SK-N-SH (cell line): ENCODE data around the gene SHB. TPM values are rescaled to one million over a fixed set of nuclear protein-coding genes. Genes with fewer than 3 reads are reported as not detected.

Experiments
- CTCF ChIA-PET: fragments of 300-600, 350-600 bp; formaldehyde crosslinking; extraction: SDS; loops from one replicate; lab custom pipeline; 2021; lab: Yijun Ruan, JAX
- POLR2A ChIA-PET: fragments of 350-600 bp; sonication (Branson Sonifier 250); formaldehyde crosslinking; extraction: SDS; loops from one replicate; lab custom pipeline; 2020; ENCODE audit warnings: antibody characterized with exemption, inconsistent platforms; lab: Yijun Ruan, JAX
- DNase-seq: peaks from one replicate; pipeline ENCODE4 v3.0.0; 2012
- H2AFZ ChIP-seq: fragments of 200-600 bp; sonication (generic); 2 replicates; pipeline ENCODE4 v1.8.1; 2016; ENCODE audit warnings: antibody characterized with exemption, mild to moderate bottlenecking, low read depth
- H3F3A ChIP-seq: fragments of 200-600 bp; sonication (generic); replicated peaks from 2 replicates; pipeline ENCODE3; 2016; ENCODE audit warnings: antibody characterized with exemption, mild to moderate bottlenecking; ENCODE audit not compliant: insufficient read depth
- H3K27ac ChIP-seq, 2 experiments: fragments of 200-500 bp in 1 of 2; fragments of 200-600 bp in 1 of 2; sonication (Bioruptor generic) in 1 of 2; sonication (generic), shearing (Covaris generic) in 1 of 2; 2 replicates each; pipeline versions ENCODE4 v1.5.1 to v1.6.1; 2014 to 2016; ENCODE audit warnings: low read depth in 2 of 2, inconsistent platforms in 1 of 2, low read length in 1 of 2, mild to moderate bottlenecking in 1 of 2, mixed read lengths in 1 of 2
- H3K27me3 ChIP-seq: fragments of 200-600 bp; sonication (generic), shearing (Covaris generic); 2 replicates; pipeline ENCODE4 v1.6.1; 2016; ENCODE audit warnings: mixed run types; ENCODE audit not compliant: insufficient read depth
- H3K36me3 ChIP-seq, 2 experiments: fragments of 200-500 bp in 1 of 2; fragments of 200-600 bp in 1 of 2; sonication (Bioruptor generic) in 1 of 2; sonication (generic) in 1 of 2; replicated peaks in 1 of 2; 2 replicates each; pipeline versions ENCODE3 to v1.5.1; 2014 to 2016; ENCODE audit warnings: low read length in 1 of 2, mild to moderate bottlenecking in 1 of 2; ENCODE audit not compliant: insufficient read depth in 2 of 2, control insufficient read depth in 1 of 2
- H3K4me1 ChIP-seq, 2 experiments: fragments of 200-500 bp in 1 of 2; fragments of 200-600 bp in 1 of 2; sonication (Bioruptor generic) in 1 of 2; sonication (generic), shearing (Covaris generic) in 1 of 2; 2 replicates each; pipeline versions ENCODE4 v1.5.1 to v1.6.1; 2014 to 2016; ENCODE audit warnings: low read depth in 1 of 2, low read length in 1 of 2, mixed run types in 1 of 2; ENCODE audit not compliant: insufficient read depth in 2 of 2, control insufficient read depth in 1 of 2
- H3K4me2 ChIP-seq: fragments of 200-600 bp; sonication (generic), shearing (Covaris generic); 2 replicates; pipeline ENCODE4 v1.6.1; 2017; ENCODE audit warnings: mixed run types
- H3K4me3 ChIP-seq, 2 experiments: fragments of 200-500 bp in 1 of 2; fragments of 200-600 bp in 1 of 2; sonication (Bioruptor generic) in 1 of 2; sonication (generic), shearing (Covaris generic) in 1 of 2; 2 replicates each; pipeline versions ENCODE4 v1.5.1 to v1.8.1; 2014 to 2016; ENCODE audit warnings: low read depth in 2 of 2, inconsistent platforms in 1 of 2, low read length in 1 of 2, mild to moderate bottlenecking in 1 of 2, mixed read lengths in 1 of 2, moderate library complexity in 1 of 2
- H3K79me2 ChIP-seq: fragments of 200-600 bp; sonication (generic); 2 replicates; pipeline ENCODE4 v1.8.1; 2017; ENCODE audit warnings: mild to moderate bottlenecking; ENCODE audit not compliant: insufficient read depth
- H3K9ac ChIP-seq: fragments of 200-600 bp; sonication (generic); 2 replicates; pipeline ENCODE4 v1.6.1; 2017; ENCODE audit warnings: mixed run types
- H3K9me2 ChIP-seq: fragments of 200-600 bp; sonication (generic); 2 replicates; pipeline ENCODE4 v1.6.1; 2017; ENCODE audit warnings: mixed run types
- H3K9me3 ChIP-seq: fragments of 200-600 bp; sonication (generic); 2 replicates; pipeline ENCODE4 v1.6.1; 2017; ENCODE audit warnings: mixed run types, mild to moderate bottlenecking, moderate library complexity
- H4K20me1 ChIP-seq: fragments of 200-600 bp; sonication (generic); 2 replicates; pipeline ENCODE4 v1.6.1; 2017; ENCODE audit warnings: mild to moderate bottlenecking, mixed run types; ENCODE audit not compliant: insufficient read depth
- EP300 ChIP-seq, 2 experiments: IDR thresholded peaks; 2 replicates each; pipeline versions ENCODE4 v1.4.0 to v1.6.1; 2012; ENCODE audit warnings: borderline replicate concordance in 1 of 2, low read depth in 1 of 2, low read length in 1 of 2
- FOXJ3 ChIP-seq: sonication (generic); formaldehyde crosslinking; IDR thresholded peaks from 2 replicates; pipeline ENCODE4 v1.5.1; 2020; ENCODE audit warnings: mild to moderate bottlenecking, missing genetic modification reagents
- IRF3 ChIP-seq: fragments of 150-350 bp; IDR thresholded peaks from 2 replicates; pipeline ENCODE4 v1.6.1; 2016; ENCODE audit warnings: mild to moderate bottlenecking, low read depth, low read length
- JUND ChIP-seq: IDR thresholded peaks from 2 replicates; pipeline ENCODE4 v1.4.0; 2012
- MEF2A ChIP-seq: IDR thresholded peaks from 2 replicates; pipeline ENCODE4 v1.4.0; 2012; ENCODE audit warnings: low read depth, borderline replicate concordance
- NRF1 ChIP-seq: IDR thresholded peaks from 2 replicates; pipeline ENCODE4 v1.6.1; 2012; ENCODE audit warnings: low read depth, mild to moderate bottlenecking, low read length
- RXRA ChIP-seq: IDR thresholded peaks from 2 replicates; pipeline ENCODE4 v1.4.0; 2012; ENCODE audit warnings: low read depth, mild to moderate bottlenecking, borderline replicate concordance
- SIN3A ChIP-seq: IDR thresholded peaks from 2 replicates; pipeline ENCODE4 v1.6.1; 2012; ENCODE audit warnings: low read depth, mild to moderate bottlenecking, low read length, moderate library complexity, borderline replicate concordance
- SMC3 ChIP-seq: IDR thresholded peaks from 2 replicates; pipeline ENCODE4 v1.6.1; 2012; ENCODE audit warnings: low read depth, low read length, improper control_type of control experiment
- TAF1 ChIP-seq: IDR thresholded peaks from 2 replicates; pipeline ENCODE4 v1.6.1; 2012; ENCODE audit warnings: low read depth, mild to moderate bottlenecking, low read length, moderate library complexity, borderline replicate concordance
- USF2 ChIP-seq: fragments of 150-350 bp; IDR thresholded peaks from 2 replicates; pipeline ENCODE4 v1.6.1; 2017; ENCODE audit warnings: antibody characterized with exemption, low read length, low read depth, borderline replicate concordance
- WGBS: methylation state at CpG from one replicate; pipeline ENCODE4 v1.1.6; 2017; ENCODE audit warnings: low lambda C conversion rate; 5-methylcytosine and 5-hydroxymethylcytosine counted together
- polyA plus RNA-seq, 3 experiments: library from polyadenylated mRNA; depleted of rRNA; stranded (reverse); fragments of >200 nt; gene quantifications; 2 replicates each; pipeline ENCODE4 v1.2.3, GENCODE V29; 2012
- TF ChIP-seq, protein P1 (sequence below): IDR thresholded peaks from 2 replicates; pipeline ENCODE4; 2012
- TF ChIP-seq, protein P2 (sequence below): fragments of 200-600 bp; sonication (generic); IDR thresholded peaks from 2 replicates; pipeline ENCODE4 v1.6.1; 2017; ENCODE audit warnings: antibody characterized with exemption, mild to moderate bottlenecking, moderate library complexity
- TF ChIP-seq, protein P3 (sequence below): IDR thresholded peaks from 2 replicates; pipeline ENCODE4 v1.6.1; 2012; ENCODE audit warnings: mild to moderate bottlenecking, low read depth, low read length, moderate library complexity

Gene SHB
- polyA plus RNA-seq, 1 of the 3 experiments (the other 2 are of a cell fraction) = 26.0 TPM

DNA sequence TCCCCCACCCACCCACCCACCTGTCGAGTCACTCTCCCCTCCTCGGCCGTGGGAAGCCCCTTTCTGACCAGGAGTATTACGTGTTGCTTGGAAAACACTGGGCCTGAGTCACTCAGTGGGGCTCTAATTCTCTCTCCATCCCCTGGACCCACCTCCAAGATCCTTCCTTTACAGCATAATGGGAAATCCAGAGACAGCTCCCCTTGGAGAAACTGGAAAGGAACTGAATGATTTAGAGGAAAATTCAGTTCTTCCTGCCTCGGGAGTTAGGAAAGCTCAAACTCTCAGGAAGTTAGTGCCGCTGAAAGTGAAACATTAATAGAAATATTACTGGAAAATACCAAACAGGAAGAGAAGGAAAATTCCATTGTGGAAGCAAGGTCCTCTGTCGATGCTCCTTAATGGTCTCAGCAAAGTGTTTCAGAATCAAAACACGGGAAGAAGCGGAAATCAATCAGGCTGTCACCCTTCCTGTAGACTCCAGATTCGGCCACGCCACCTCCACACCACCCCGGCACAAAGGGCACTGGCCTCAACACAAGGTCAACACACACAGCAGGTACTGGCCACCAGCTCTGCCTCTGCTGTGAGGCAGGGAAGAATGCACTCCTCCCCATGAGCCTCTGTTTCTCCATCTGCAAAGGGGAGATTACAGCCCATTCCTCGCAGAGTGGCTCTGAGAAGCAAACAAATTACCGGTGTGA, 9.6 kb downstream of the SHB start:
- Histone ChIP-seq H3F3A (peaks cover 6% of the 10 kb centered on the region), H4K20me1 (peaks cover 96% of the 10 kb centered on the region), H3K9me2 (no peaks in the 10 kb centered on the region), H2AFZ (no peak overlapping the region)
- TF ChIP-seq MEF2A = no peak
- TF ChIP-seq FOXJ3 (CRISPR knock-in tag) = no peak
- TF ChIP-seq EP300 (IDR thresholded peaks at IDR 0.05; ENCODE audit: borderline replicate concordance in 1 of 2, low read depth in 1 of 2, low read length in 1 of 2) = no peak
- TF ChIP-seq, protein P1, sequence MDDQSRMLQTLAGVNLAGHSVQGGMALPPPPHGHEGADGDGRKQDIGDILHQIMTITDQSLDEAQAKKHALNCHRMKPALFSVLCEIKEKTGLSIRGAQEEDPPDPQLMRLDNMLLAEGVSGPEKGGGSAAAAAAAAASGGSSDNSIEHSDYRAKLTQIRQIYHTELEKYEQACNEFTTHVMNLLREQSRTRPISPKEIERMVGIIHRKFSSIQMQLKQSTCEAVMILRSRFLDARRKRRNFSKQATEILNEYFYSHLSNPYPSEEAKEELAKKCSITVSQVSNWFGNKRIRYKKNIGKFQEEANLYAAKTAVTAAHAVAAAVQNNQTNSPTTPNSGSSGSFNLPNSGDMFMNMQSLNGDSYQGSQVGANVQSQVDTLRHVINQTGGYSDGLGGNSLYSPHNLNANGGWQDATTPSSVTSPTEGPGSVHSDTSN = no peak
- TF ChIP-seq USF2 = no peak
- TF ChIP-seq, all 33 proteins: peak for 0
- ChIA-PET POLR2A (no interaction called here), CTCF (interaction anchor here (1.0 to 4.6 kb wide), 6 partner anchors 16 to 313 kb away, joined by 3 to 24 read pairs (median 12); no protein-coding TSS in a partner anchor)
- Histone ChIP-seq H3K79me2 (peaks cover 99% of the 10 kb centered on the region), H3K9me3 (no peaks in the 10 kb centered on the region), H3K4me2 (no peak overlapping the region; the same call in 1 of the 2 replicates), H3K4me1 (peaks cover 58 to 59% of the 10 kb centered on the region in 2 experiments; a peak in 3 of 4 replicates), H3K9ac (no peak overlapping the region), H3K36me3 (peaks cover 15 to 26% of the 10 kb centered on the region in 2 experiments), H3K4me3 (no peak overlapping the region), H3K27me3 (no peaks in the 10 kb centered on the region), H3K27ac (no peak overlapping the region; a peak in 1 of 4 replicates)
- no peak for DNase-seq
- WGBS = 80% methylated on average over 11 of the region's 14 CpGs

- Histone ChIP-seq H3K27me3 (no peaks in the 10 kb centered on the region), H4K20me1 (peaks cover 96% of the 10 kb centered on the region), H3F3A (peaks cover 4% of the 10 kb centered on the region), H3K9me3 (no peaks in the 10 kb centered on the region), H3K4me3 (no peak overlapping the region), H3K4me1 (peaks cover 51 to 54% of the 10 kb centered on the region in 2 experiments; a peak in 3 of 4 replicates), H3K27ac (peak overlapping the region; percentile 25 to 43; a peak in 2 of 4 replicates), H3K9me2 (no peaks in the 10 kb centered on the region), H3K79me2 (peaks cover 99% of the 10 kb centered on the region), H3K9ac (no peak overlapping the region), H3K4me2 (peak overlapping the region; percentile 15; the same call in 1 of the 2 replicates), H2AFZ (no peak overlapping the region), H3K36me3 (peaks cover 15 to 26% of the 10 kb centered on the region in 2 experiments)
- 89% methylated on average over 13 of the region's 13 CpGs for WGBS
- ChIA-PET CTCF (interaction anchor here (1.0 to 4.6 kb wide), 4 partner anchors 15 to 145 kb away, joined by 3 to 24 read pairs (median 12); no protein-coding TSS in a partner anchor), POLR2A (no interaction called here)
- DNase-seq = no peak
- TF ChIP-seq SMC3 (no peak), TAF1 (no peak), RXRA (no peak), NRF1 (no peak), JUND (no peak), IRF3 (no peak), SIN3A (no peak)
- TF ChIP-seq, protein P2, sequence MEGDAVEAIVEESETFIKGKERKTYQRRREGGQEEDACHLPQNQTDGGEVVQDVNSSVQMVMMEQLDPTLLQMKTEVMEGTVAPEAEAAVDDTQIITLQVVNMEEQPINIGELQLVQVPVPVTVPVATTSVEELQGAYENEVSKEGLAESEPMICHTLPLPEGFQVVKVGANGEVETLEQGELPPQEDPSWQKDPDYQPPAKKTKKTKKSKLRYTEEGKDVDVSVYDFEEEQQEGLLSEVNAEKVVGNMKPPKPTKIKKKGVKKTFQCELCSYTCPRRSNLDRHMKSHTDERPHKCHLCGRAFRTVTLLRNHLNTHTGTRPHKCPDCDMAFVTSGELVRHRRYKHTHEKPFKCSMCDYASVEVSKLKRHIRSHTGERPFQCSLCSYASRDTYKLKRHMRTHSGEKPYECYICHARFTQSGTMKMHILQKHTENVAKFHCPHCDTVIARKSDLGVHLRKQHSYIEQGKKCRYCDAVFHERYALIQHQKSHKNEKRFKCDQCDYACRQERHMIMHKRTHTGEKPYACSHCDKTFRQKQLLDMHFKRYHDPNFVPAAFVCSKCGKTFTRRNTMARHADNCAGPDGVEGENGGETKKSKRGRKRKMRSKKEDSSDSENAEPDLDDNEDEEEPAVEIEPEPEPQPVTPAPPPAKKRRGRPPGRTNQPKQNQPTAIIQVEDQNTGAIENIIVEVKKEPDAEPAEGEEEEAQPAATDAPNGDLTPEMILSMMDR = no peak
- TF ChIP-seq, protein P3, sequence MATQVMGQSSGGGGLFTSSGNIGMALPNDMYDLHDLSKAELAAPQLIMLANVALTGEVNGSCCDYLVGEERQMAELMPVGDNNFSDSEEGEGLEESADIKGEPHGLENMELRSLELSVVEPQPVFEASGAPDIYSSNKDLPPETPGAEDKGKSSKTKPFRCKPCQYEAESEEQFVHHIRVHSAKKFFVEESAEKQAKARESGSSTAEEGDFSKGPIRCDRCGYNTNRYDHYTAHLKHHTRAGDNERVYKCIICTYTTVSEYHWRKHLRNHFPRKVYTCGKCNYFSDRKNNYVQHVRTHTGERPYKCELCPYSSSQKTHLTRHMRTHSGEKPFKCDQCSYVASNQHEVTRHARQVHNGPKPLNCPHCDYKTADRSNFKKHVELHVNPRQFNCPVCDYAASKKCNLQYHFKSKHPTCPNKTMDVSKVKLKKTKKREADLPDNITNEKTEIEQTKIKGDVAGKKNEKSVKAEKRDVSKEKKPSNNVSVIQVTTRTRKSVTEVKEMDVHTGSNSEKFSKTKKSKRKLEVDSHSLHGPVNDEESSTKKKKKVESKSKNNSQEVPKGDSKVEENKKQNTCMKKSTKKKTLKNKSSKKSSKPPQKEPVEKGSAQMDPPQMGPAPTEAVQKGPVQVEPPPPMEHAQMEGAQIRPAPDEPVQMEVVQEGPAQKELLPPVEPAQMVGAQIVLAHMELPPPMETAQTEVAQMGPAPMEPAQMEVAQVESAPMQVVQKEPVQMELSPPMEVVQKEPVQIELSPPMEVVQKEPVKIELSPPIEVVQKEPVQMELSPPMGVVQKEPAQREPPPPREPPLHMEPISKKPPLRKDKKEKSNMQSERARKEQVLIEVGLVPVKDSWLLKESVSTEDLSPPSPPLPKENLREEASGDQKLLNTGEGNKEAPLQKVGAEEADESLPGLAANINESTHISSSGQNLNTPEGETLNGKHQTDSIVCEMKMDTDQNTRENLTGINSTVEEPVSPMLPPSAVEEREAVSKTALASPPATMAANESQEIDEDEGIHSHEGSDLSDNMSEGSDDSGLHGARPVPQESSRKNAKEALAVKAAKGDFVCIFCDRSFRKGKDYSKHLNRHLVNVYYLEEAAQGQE = no peak
These were observed 10.4 kb downstream of the SHB start for GRCh38 chr9:38058452-38059232.
